ENCODE measurements around the gene SLC6A18. TPM values are rescaled to one million over a fixed set of nuclear protein-coding genes. Genes with fewer than 3 reads are reported as not detected.

Gene SLC6A18
- total and polyA plus RNA-seq, 9 of the 15 experiments (the other 6 are each of a cell fraction or from before 2014, with no cell fraction given), result not detected

DNA sequence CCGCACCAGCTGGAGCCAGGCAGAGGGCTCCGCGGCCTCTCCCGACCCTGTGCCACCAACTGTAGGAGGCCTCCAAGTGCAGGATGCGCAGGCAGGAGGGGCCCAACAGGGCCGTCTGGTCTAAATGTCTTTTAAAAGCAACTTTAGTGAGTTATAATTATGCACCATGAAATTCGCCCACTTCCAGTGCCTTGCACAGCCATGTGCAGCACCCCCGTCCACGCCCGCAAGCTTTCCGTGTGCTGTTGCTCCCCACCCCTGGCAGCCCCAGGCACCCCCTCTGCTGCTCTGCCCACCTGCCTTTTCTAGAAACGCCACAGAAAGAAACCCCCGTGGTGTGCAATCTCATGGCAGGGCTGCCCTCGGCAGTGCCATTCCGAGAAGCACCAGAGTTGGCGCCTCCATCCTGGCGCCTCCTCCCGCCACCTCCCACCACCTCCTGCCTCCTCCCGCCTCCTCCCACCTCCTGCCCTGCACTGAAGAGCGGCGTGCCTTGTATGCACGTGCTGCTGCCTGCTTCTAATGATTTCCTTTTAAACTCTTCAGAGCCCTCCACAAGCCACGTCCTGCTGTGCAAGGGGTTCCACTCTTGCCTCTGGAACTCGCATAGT lies 7.5 kb upstream of the SLC6A18 start (continued):
- TF ChIP-seq MCM2 (IDR thresholded peaks at IDR 0.05; ENCODE audit: low read depth) (no peak), ZNF589 (CRISPR knock-in tag; IDR thresholded peaks at IDR 0.05; ENCODE audit: low read depth) (no peak), ZNF75A (CRISPR knock-in tag; IDR thresholded peaks at IDR 0.05) (no peak)

DNA sequence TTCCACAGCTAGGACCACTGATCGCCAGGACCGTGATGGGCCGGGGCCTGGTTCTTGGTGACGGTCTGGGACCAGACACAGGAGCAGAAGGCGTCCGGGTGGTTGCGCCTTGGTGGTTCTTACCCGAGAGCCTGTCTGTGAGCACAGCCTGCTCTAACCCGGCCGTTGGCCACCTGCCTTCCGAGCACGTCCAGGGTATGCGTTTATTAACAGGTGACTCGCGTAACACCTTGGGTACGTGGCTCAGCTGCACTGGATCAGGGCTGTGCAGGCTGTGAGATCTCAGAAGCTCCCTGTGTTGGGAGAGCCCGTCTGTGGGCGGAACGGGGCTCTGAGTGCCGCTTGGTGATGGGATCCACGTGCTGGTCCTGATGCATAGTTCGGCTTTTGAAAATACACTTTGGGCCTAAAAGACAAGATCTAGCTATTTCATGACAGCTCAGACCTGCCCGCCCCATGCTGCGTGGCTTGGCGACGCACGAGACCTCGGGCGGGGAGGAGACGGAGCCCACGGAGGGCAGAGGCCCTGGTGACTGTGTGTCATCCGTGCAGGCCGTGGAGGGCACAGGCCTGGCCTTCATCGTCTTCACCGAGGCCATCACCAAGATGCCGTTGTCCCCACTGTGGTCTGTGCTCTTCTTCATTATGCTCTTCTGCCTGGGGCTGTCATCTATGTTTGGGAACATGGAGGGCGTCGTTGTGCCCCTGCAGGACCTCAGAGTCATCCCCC lies 6.7 kb upstream of the SLC6A18 start:
- no peak for ATAC-seq
- peaks cover 25 to 63% of the 10 kb centered on the region in 2 experiments; a peak in 4 of 5 replicates for H3K27me3 ChIP-seq (ENCODE audit: control insufficient read depth in 2 of 2, insufficient read depth in 2 of 2, low read length in 2 of 2)
- DNase-seq (ENCODE audit: extremely low read depth in 1 of 4, low spot score in 3 of 4), result no peak
- TF ChIP-seq USF1 (CRISPR knock-in tag; IDR thresholded peaks at IDR 0.05) (0 out of 2 replicates have a peak, but pooled peaks have one; percentile 5), CBFA2T3 (IDR thresholded peaks at IDR 0.05) (no peak)
- no TSS peak for BruUV-seq (replicated peaks)
- CTCF ChIA-PET (ENCODE audit: low intra/inter-chr PET ratio), result no interaction called here
- H3K4me3 ChIP-seq, result no peak overlapping the region
- H3K79me2 ChIP-seq (ENCODE audit: control insufficient read depth, insufficient read depth, low read length), result no peaks in the 10 kb centered on the region
- H3K9ac ChIP-seq (ENCODE audit: insufficient read depth in 1 of 2, low read depth in 2 of 2, low read length in 2 of 2), result no peak overlapping the region
- in situ Hi-C loops (cut with MboI), result no loop called here
- H3K36me3 ChIP-seq (ENCODE audit: control insufficient read depth, insufficient read depth, low read length), result no peaks in the 10 kb centered on the region
- WGBS (ENCODE audit: insufficient coverage, low coverage, missing lambda C conversion rate), result 14% methylated on average over 38 of the region's 38 CpGs
- H4K20me1 ChIP-seq (replicated peaks; ENCODE audit: control insufficient read depth, insufficient read depth, low read length), result no peaks in the 10 kb centered on the region; the same call in 1 of the 2 replicates
- H3K4me2 ChIP-seq (ENCODE audit: insufficient read depth, low read length), result no peak overlapping the region
- FAIRE-seq, result no peak
- intact Hi-C loops (cut with micrococcal nuclease), result no loop called here
- no peaks in the 10 kb centered on the region for H3K9me1 ChIP-seq (ENCODE audit: control insufficient read depth, insufficient read depth, low read length)
- POLR2A ChIA-PET, result interaction anchor here (0.7 to 0.9 kb wide), 2 partner anchors 16 to 49 kb away, joined by 3 to 4 read pairs; no protein-coding TSS in a partner anchor
- no peak overlapping the region for H2AFZ ChIP-seq (ENCODE audit: low read depth, low read length)
- H3K27ac ChIP-seq (ENCODE audit: extremely low read depth, low read depth, low read length), result no peak overlapping the region
- H3K9me3 ChIP-seq (replicated peaks; ENCODE audit: control insufficient read depth, insufficient read depth, low read depth, low read length), result no peaks in the 10 kb centered on the region; the same call in 1 of the 2 replicates
- peaks cover 0 to 36% of the 10 kb centered on the region in 2 experiments; a peak in 1 of 5 replicates for H3K4me1 ChIP-seq (replicated peaks in 1 of 2; ENCODE audit: control insufficient read depth in 2 of 2, insufficient read depth in 2 of 2, low read length in 2 of 2)

All from K562 (cell line).